MCF 10A (cell line): ENCODE data around the gene CTAGE15. TPM values are rescaled to one million over a fixed set of nuclear protein-coding genes. Genes with fewer than 3 reads are reported as not detected.
"Not testable (repeated sequence)": the region's sequence is repeated elsewhere in the genome, so short reads cannot be mapped to it uniquely, and the experiment has no call there.

ENCODE experiments used
- BruUV-seq: library from RNA; stranded (reverse); fragments of 400-500 nt; replicated peaks from 2 replicates; lab custom pipeline; 2021; lab: Mats Ljungman, UMichigan
- CTCF ChIA-PET: fragments of 300-600 bp; sonication (Branson Sonifier 250); formaldehyde crosslinking; extraction: SDS; loops from one replicate; lab custom pipeline; 2021; ENCODE audit warnings: antibody characterized with exemption, inconsistent platforms; lab: Yijun Ruan, JAX
- POLR2A ChIA-PET: fragments of 300-600, 350-650 bp; sonication (Branson Sonifier 250); formaldehyde crosslinking; extraction: SDS; loops from one replicate; lab custom pipeline; 2020; ENCODE audit warnings: antibody characterized with exemption, inconsistent platforms; lab: Yijun Ruan, JAX
- DNase-seq: peaks from one replicate; pipeline ENCODE4 v3.0.0-alpha.2; 2018; ENCODE audit not compliant: unreplicated experiment
- H3K27ac Mint-ChIP-seq: one replicate; pipeline ENCODE4 v1.8.0; 2022; ENCODE audit warnings: mild to moderate bottlenecking, low read depth, mixed read lengths; ENCODE audit not compliant: unreplicated experiment
- H3K27me3 Mint-ChIP-seq: one replicate; pipeline ENCODE4 v1.8.0; 2022; ENCODE audit warnings: mixed read lengths; ENCODE audit not compliant: insufficient read depth, unreplicated experiment
- H3K36me3 Mint-ChIP-seq: one replicate; pipeline ENCODE4 v1.8.0; 2022; ENCODE audit warnings: mild to moderate bottlenecking, moderate library complexity, mixed read lengths; ENCODE audit not compliant: insufficient read depth, unreplicated experiment
- H3K4me1 Mint-ChIP-seq: one replicate; pipeline ENCODE4 v1.8.0; 2022; ENCODE audit warnings: mixed read lengths; ENCODE audit not compliant: insufficient read depth, unreplicated experiment
- H3K4me3 Mint-ChIP-seq: one replicate; pipeline ENCODE4 v1.8.0; 2022; ENCODE audit warnings: mild to moderate bottlenecking, moderate library complexity, mixed read lengths; ENCODE audit not compliant: unreplicated experiment
- H3K9me3 Mint-ChIP-seq: one replicate; pipeline ENCODE4 v1.8.0; 2022; ENCODE audit warnings: mixed read lengths; ENCODE audit not compliant: unreplicated experiment
- intact Hi-C: fragments of 100-400 bp; cut with micrococcal nuclease; formaldehyde crosslinking; loops from 2 replicates; pipeline ENCODE4 v1.14.1; 2022
- total RNA-seq: library from RNA; stranded (reverse); gene quantifications from 2 replicates; pipeline ENCODE4 v1.2.3, GENCODE V29; 2022

The CTAGE15 gene
- total RNA-seq, 1 experiment from 2014 or later, result 2.8 TPM

DNA sequence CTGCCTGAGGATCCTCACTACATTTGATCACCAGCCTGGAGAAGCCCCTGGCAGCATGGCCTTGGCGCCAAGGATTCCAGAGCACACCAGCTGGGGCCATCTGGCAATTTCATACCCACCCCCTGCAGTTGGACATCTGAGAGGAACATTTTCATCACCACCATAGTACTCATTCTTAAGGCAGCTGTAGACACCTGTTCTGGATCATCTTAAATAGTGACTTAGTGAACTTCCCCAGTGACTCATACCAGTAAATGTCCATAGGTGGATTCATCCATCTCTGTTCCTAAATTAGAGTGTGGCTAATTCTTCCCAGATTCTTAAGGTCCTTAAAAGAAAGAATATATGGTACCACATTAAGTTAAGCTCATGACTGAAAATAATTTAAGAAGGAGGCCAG, 45.6 kb downstream of the CTAGE15 start:
- POLR2A ChIA-PET, intact Hi-C loops, H3K36me3 Mint-ChIP-seq, H3K27me3 Mint-ChIP-seq, H3K4me3 Mint-ChIP-seq, CTCF ChIA-PET, DNase-seq, H3K4me1 Mint-ChIP-seq, BruUV-seq, H3K9me3 Mint-ChIP-seq, H3K27ac Mint-ChIP-seq: not testable (repeated sequence)

- H3K9me3 Mint-ChIP-seq, H3K4me1 Mint-ChIP-seq, H3K4me3 Mint-ChIP-seq, H3K27me3 Mint-ChIP-seq, DNase-seq, H3K36me3 Mint-ChIP-seq, H3K27ac Mint-ChIP-seq, CTCF ChIA-PET, BruUV-seq, POLR2A ChIA-PET, intact Hi-C loops: not testable (repeated sequence)
Measured at GRCh38 chr7:143620058-143620457, 48.5 kb downstream of the CTAGE15 start.

GRCh38 chr7:143620646-143621045, 49.0 kb downstream of the CTAGE15 start, which contains the start of gene TCAF2:
TSS of gene TCAF2 (plus strand) at chr7:143620974.
- H3K36me3 Mint-ChIP-seq, intact Hi-C loops, H3K9me3 Mint-ChIP-seq, H3K27ac Mint-ChIP-seq, H3K4me3 Mint-ChIP-seq, CTCF ChIA-PET, H3K27me3 Mint-ChIP-seq, BruUV-seq, POLR2A ChIA-PET, H3K4me1 Mint-ChIP-seq, DNase-seq: not testable (repeated sequence)

DNA sequence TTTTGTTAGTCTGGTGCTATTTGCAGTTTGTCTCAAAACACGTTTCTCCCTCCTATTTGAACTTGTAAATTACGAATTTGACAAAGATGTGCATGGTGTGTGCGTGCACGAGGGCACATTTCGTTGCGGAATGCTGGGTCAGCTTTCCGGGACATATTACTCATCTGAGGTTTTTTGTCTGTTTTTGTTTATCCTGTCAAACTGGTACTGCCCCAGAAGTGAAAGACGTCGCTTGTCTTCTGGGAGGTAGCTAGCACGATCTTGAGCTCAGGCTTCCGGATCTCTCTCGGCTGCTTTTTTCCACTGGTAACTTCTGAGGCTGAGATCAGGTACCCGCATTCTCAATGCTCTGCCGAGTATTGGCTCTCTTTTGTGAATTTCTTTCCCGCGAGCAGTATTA, 49.6 kb downstream of the CTAGE15 start:
- H3K36me3 Mint-ChIP-seq, H3K4me1 Mint-ChIP-seq, POLR2A ChIA-PET: not testable (repeated sequence)

GRCh38 chr7:143622130-143622529, 50.5 kb downstream of the CTAGE15 start:
- H3K36me3 Mint-ChIP-seq, intact Hi-C loops, H3K4me3 Mint-ChIP-seq, CTCF ChIA-PET, BruUV-seq, H3K9me3 Mint-ChIP-seq, POLR2A ChIA-PET, DNase-seq, H3K4me1 Mint-ChIP-seq, H3K27me3 Mint-ChIP-seq, H3K27ac Mint-ChIP-seq: not testable (repeated sequence)

More for the DNA sequence above, 49.6 kb downstream of the CTAGE15 start:
- H3K27me3 Mint-ChIP-seq, CTCF ChIA-PET, intact Hi-C loops, H3K27ac Mint-ChIP-seq, BruUV-seq, H3K9me3 Mint-ChIP-seq, H3K4me3 Mint-ChIP-seq, DNase-seq: not testable (repeated sequence)

Other genes with a start within 250 kb of the CTAGE15 start
- 0.19 and 0.25 TPM in 2 replicates for gene FAM131B, start 209.1 kb upstream of the CTAGE15 start, total RNA-seq
- gene ZYX, start 190.5 kb upstream of the CTAGE15 start, total RNA-seq, result 168 and 260 TPM in 2 replicates
- gene EPHA1, start 162.9 kb upstream of the CTAGE15 start, total RNA-seq, result 0.89 and 1.2 TPM in 2 replicates
- not detected in 2 replicates for gene TAS2R60, start 128.3 kb upstream of the CTAGE15 start, total RNA-seq
- gene TAS2R41, start 93.9 kb upstream of the CTAGE15 start, total RNA-seq, result not detected in 2 replicates
- gene TCAF2, start 49.2 kb downstream of the CTAGE15 start, total RNA-seq, result 0.49 and 0.70 TPM in 2 replicates
- not detected in 2 replicates for gene CTAGE6, start 185.9 kb downstream of the CTAGE15 start, total RNA-seq